Astrocyte of the hippocampus (primary cell): ENCODE results near the gene COL21A1.

Experiments used
- DNase-seq: peaks from one replicate; pipeline ENCODE4 v3.0.0; 2011; ENCODE audit warnings: low read depth, low spot score

The COL21A1 gene

DNA sequence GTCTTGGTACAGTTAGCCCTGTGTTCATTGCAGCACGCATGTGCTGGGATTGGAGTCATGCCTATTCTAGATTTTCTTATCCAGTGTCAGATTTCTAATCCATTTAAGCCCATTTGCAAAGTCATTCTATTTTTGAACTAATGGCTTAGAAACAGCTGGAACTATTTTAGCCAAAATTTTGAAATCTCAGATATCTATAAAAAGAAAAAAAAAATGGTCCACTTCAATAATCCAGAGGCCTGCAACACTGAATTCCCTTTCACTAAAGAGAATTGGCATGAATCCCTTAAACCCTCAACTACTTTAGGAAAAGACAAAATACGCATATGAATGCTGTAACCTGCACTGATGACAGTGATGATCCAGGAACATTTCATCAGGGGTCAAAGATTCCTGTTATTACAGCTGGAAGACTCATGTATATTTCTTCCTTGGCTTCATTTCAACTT, 1.5 kb downstream of the COL21A1 start:
- no peak for DNase-seq

DNA sequence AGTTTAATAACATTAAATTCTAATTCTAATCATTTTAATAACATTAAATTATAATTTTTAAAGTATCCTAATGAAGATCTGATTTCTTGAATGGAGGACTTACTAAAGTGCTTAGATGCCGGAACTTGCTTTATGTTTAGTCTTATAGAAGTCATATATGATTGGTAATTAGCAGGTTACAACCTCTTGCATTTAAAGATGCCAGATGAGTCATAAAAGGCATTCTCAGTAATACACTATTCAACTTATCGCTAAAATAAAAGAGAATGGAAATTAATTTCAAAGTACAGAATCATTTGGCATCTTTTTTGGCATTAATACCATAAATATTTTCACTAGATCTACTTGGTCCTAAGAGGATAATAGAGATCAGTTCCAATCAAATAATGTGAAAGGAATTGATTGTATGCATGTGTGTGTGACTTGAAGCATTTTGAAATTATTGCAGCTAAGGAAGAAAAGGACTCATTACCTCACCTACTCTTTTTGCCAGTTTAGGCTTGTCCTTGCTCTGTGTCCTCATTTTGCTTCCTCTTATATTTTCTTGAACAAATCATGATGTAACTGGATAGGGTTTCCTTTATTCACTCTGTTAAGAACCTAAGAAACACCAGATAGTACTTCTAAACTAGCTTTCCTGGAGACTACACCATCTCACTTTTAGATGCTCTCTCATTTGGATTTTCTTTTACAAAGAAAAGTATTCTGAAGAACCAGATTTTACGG, 2.7 kb downstream of the COL21A1 start:
- no peak for DNase-seq

DNA sequence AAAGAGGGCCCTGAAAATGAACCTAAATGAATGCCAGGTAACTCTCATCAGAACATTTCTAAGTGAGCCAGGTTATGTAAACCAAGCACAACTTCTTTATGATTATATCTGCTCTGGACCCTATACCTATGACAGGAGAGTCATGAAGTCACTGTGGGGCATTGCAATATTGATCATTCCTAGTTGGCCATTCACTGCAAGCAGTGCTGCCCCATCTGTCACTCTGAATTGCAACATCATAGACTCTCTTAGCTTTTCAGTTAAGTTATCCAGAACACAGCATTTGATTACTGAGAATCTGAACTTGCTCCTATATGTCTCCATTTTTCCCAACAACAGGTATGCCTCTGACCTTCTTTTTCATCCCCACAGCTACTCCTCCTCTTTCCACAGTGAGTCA, 3.3 kb downstream of the COL21A1 start:
- DNase-seq, result no peak

DNA sequence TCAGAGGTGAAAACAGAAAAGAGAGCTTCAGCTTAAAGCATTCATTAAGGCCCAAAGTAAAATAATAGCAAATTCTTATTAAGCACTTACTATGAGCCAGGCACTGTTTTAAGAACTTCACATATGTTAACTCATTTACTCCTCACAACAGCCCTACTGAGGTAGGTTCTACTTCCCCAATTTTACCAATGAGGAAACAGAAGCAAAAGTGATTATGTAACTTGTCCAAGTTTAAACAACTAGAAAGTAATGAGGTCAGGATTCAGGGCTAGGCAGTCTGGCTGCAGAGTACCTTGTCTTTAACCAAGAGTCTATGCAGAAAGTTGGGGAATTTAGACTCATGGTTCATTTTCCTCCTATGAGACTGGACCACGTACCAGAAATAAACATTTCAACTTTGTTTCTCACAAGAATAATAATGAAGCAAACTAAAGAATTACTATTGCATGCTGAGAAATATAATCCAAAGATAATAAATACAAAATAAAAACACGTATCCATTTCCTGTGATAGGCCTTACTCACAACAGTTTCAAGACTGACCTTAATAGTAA, 3.8 kb downstream of the COL21A1 start:
- DNase-seq, result no peak

DNA sequence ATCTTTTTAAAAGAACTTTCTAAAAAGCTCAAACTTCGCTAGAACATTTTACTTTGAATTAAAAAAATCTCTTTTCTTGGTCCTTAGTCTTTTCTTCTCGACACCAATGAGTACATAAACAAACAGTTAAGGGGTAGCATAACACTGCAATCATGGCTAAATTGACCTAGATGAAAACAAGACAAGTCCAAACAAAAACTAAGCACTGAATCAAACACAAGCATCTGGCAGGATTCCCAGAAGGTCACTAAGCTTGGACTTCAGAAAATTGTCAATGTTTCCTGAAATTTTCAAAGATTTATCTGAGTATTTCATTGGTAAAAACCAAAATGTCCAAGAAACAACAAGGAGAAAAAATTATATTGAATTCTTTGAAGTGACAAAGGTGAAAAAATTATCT, 5.0 kb downstream of the COL21A1 start:
- DNase-seq, result peak; percentile 9

DNA sequence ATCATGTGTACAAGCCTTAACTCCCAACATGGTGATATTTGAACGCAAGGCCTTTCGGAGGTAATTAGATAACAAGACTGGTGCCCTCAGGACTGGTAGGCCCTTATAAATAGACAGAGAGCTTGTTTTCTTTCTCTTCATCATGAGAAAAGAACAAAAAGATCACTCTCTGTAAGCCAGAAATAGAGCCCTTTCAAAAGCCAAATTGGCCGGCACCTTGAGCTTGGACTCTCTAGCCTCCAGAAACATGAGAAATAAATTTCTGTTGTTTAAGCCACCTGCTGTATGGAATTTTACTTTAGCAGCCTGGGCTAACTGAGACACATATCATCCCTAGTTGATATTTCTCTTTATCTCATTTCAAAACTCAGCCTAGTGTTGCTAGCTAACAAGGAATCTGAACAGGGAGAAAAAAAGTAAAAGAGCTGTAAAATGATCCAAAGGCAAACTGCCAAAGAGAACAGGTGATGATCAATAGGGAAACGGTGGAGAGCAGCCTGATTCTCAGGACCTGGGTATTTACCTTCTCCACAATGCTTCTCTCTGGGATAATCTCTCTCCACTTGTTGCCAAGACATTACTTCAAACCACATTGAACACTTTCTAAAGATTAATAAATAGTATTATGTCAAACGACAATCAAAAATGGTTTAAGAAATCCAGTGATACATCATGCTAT, 6.1 kb downstream of the COL21A1 start:
- DNase-seq, result no peak

DNA sequence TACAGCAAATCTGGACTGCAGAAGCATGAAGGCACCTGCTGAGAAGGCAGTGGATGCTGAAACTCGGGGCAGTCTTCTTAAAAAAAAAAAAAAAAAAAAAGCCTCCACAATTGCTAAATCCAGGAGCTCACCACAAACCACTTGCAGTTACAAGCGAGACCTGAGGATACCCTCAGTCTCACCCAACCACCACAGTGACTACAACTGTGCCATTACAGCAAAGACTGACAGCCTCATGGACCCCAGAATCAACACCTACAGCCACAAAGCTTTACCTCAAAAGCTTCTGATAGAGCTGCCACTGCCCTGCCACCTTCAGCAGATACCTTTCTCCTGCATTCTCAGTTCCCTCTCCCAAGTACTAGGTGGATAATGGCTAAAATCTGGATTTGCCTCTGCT, 9.0 kb downstream of the COL21A1 start:
- DNase-seq, result no peak

DNA sequence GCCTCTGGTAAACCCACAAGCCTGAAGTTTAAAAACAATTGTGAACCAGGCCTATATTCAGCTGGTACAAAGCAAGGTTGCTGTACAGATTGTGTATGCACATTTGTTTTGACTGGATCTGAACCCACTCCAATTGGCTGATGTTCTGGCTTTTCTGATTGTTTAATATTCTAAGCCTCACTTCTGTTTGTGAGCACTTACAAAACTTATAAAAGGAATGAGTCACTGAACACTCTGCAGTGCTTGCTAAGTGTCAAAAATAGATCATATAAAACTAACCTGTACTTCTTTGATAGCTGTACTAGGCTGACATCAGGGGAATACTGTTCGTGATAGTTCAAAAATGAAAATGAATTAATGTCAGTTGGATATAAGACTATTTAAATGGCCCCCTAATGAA, 12.1 kb downstream of the COL21A1 start:
- DNase-seq, result peak; percentile 14

DNA sequence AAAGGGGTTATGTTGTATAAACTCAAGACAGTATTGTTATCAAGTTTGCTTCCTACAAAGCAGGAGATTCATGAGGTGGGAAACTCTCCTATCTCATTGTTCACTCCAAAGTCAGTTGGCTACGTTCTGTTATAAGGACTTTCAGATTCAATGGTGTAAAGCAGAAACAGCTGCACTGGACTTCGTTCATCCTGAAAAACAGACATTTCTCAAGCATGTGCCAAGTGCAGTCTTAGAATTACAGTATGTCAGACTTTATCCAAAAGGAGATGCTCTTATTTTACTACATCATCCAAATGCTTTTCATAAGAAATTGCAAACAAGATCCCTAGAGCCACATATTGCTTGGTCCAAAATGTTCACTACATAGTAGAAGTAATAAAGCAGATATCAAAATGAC, 14.9 kb downstream of the COL21A1 start:
- no peak for DNase-seq

DNA sequence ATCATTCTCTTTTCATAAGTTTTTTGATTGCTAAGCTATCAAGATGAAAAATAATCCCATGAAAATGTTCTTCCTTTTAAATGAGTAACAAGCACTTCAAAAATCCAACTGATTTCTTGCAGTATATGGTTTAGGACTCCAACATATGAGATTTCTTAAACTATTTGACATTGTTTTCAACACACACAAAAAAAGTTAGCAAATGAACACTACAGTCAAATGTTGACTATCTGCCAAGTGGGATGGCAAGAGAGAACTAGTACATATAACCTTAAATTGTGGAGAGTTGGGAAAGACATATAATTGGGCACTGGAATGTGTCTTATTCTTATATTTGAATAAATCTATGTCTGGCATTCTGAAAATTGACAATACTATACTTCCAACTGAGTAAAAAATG, 15.6 kb downstream of the COL21A1 start:
- no peak for DNase-seq

DNA sequence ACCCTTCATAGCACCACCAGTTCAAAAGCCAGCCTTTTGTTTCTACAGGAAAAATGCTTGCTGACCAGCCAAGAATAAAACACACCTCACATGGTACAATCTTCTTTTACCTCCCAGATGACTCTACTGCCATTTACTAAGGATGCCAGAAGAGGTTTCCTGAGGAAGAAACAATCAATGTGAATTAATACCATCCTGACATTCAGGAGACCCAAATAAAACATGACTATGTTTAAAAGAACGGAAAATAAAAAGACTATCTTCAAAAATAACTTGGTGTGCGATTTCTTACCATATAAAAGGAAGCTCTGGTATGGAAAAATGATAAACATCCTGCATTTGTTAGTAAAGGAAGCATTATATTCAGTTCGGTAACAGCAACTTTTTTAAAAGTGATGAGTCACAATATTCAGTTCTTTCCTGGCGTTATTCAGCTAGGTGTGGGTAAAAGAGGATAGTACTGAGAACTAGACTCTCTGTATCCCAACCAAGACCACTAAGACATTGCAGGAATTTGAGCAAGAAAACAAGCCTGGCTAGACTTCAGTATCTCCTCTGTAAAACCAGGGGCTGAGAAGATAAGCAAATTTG, 16.3 kb downstream of the COL21A1 start:
- no peak for DNase-seq

DNA sequence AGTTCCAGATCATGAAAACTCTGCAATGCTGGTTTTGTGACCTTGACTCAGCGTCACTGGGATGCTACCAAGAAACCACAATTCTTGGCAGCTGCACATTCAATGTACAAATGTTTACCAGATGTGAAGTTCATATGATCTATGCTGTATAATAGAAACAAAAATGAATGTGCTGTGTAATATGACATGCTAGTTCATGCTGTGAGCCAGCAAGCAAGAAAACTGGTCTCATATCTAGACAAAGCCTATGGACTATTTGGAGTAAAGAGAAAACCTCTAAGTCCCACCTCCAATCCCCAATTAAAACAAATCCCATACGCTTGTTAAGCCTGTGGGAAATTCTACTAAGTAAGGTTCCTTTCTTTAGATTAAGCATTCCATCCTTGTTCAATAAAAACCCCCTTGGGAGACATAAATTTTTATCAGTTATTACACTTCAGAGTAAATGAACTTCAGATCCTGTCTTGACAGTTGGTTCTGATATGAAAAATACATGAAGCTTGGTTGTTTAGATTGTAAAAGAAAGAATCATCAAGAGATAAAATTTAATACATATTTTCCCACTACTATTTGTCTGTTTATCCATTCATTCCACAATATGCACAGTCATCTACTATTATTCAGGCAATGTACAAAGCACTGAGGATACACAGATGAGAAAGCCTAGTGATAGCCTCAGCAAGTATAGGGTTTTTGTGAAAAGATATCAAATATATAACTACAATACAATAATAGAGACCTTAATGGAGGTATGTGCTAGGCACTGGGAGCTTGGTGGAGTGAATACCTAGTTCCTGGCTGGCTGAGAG, 20.1 kb downstream of the COL21A1 start:
- no peak for DNase-seq

DNA sequence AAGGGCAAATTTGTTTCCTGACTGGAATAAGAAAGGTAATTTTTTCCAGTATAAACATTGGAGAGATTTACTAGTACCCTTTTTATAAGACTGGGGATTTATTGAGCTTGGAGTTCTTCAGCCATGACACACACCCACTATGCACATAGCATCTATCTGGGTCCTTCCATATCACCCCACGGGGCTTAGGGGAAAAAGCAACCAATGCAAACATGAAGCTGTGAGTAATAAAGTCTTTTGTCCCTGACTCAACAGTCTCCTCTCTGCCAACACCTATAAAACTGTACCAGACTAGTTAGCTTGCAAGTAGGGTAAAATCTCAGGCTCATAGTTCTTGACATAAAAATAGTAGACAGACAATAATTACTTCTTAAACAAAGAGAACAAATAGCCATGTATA, 23.4 kb downstream of the COL21A1 start:
- DNase-seq, result peak; percentile 38

DNA sequence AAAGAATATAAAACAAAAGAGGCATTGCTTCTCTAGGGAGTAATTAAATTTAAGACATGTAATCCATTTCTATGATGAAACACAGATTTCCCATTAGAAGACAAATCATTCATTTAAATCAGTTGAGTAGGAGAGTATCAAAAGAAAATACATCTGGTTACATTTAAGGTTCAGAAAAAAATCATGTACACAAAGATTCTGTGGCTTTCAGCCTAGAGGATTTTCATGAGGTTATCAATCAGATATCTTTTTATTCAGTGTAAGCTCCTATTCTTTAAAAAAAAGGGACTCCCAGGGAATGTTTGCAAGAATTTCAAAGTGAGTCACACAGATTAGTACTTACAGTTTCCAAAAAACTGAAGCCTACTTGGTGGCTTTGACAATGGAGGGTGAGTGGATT, 24.9 kb downstream of the COL21A1 start:
- DNase-seq, result peak; percentile 15

DNA sequence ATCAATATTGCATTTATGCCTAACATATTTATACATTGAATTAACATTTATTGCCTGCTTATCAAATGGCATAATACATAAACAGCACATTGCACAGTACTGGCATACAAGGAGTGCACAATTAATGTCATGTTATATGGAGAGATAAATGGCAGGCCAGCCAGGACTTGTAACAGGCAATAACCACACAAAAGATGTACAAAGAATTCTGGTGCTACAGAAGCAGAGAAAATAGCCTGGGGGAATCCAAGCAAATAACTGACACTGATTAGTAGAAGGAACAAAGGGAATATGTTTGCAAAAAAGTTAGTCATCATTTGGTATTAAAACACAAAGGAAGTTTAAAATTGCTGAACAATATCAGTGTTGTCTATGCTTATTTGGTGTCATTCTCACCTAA, 27.3 kb downstream of the COL21A1 start:
- no peak for DNase-seq

DNA sequence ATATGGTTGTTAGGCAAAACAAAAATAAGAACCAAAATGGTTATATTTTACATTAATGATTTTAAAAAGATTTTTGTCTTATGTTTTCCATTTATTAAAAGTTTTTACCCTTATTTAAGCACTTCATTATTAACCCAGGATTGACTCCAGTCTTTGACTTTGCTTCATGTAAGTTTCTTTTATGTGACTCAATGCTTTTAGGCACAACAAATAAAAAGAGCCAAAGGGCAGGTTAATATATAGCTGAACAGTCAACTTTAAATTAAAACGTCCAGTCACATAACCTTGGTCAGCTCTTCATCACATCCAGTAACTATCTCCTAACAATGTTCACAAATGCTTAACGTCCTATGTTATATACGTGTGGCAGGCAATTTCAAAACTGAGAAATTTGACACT, 32.7 kb downstream of the COL21A1 start:
- DNase-seq, result no peak

DNA sequence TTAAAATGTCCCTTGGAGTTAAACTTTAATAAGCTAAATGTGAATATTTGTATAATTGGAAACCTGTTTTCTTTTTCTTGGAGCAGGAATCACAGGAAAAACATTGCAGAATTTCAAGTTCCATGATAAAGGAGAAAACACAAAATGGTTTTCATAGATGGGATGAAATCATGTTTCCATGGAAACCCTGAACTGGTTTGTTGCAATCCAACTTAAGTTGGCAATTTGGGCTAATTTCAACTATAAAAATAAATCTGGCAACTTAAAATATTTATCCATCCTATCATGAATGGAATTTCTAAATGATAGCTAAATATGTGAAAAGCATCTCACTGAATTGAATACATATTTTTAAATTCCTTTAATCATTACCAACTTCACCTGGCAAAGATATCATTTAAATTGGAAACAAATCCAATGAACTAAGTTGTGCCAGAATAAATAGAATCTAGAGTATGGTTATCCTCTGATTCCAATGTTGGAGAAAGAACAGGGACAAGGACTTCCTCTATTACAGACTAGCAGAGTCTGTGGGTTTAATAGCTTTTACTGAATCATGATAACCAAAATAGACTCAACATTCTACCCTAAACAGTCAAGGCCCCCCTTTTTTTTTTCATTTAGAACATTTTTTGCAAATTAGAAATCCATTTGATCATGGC, 33.2 kb downstream of the COL21A1 start:
- no peak for DNase-seq

DNA sequence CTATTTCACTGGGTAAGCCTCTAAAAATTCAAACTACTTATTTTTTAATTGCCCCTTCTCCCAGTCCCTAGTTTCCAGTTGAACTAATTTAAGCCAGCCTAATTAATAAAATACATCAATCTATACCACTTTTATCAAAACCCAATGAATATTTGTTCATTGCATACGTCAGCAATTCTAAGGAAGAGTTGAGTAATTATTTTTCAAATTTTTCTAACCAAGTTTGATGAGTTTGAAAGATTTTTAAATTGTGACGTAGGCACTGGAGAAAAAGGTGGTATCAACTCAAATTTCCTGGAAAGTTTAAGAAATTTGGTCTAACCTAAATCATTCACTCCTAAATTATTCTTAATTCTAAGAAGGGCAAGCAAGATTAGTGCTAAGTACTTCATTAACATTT, 35.7 kb downstream of the COL21A1 start:
- no peak for DNase-seq

DNA sequence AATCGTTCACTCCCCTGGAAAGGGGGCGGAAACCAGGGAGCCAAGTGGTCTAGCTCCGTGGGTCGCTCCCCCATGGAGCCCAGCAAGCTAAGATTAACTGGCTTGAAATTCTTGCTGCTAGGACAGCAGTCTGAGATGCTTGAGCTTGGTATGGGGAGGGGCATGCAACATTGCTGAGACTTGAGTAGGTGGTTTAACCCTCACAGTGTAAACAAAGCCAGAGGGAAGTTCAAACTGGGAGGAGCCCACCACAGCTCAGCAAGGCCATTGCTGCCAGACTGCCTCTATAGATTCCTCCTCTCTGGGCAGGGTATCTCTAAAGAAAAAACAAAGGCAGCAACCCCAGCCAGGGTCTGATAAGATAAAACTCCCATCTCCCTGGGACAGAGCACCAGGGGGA, 43.2 kb downstream of the COL21A1 start:
- no peak for DNase-seq

DNA sequence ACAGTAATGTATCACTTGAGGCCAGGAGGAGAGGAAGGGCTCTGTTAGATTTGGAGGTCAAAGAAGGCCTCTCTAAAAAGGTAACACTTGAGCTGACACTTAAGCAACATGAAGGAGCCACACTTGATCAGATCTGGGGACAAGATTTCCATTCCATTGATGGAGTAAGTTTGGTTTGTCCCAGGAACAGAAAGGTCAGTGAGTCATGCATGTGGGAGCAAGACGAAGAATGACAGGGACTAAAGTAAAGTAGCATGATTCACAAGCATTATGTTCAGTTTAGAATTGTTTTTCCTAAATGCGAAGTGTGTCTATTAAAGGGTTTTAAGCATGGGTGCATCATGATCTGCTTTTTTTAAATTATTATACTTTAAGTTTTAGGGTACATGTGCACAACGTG, 47.4 kb downstream of the COL21A1 start:
- no peak for DNase-seq

DNA sequence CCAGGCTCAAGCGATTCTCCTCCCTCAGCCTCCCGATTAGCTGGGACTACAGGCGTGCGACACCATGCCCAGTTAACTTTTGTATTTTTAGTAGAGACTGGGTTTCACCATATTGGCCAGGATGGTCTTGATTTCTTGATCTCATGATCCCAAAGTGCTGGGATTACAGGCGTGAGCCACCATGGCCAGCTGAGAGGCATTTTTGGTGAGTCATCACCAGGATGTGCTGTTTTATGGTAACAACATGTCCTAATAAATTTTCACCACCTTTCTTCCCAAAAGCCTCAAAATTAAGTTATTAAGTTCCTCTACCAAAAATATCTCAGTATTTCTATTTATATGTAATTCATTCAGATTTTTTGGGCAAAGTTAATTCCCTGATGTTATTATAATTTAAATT, 53.5 kb downstream of the COL21A1 start:
- DNase-seq, result no peak
